ENCODE data around the gene PCBP3. TPM values are rescaled to one million over a fixed set of nuclear protein-coding genes. Genes with fewer than 3 reads are reported as not detected.

The PCBP3 gene
- total RNA-seq, 2 experiments from 2014 or later = 3.4 to 3.8 TPM

- no peaks in the 10 kb centered on the region for H3K27me3 ChIP-seq (ENCODE audit: control insufficient read depth in 1 of 2, insufficient read depth in 2 of 2, low read length in 2 of 2)
- Mint-ChIP-seq H3K9me3 (no peaks in the 10 kb centered on the region), H3K36me3 (ENCODE audit: low read depth) (no peaks in the 10 kb centered on the region), H3K4me1 (ENCODE audit: low read depth) (no peaks in the 10 kb centered on the region), H3K27ac (no peak overlapping the region), H3K27me3 (no peaks in the 10 kb centered on the region), H3K4me3 (no peak overlapping the region)
- H3K36me3 ChIP-seq (ENCODE audit: insufficient read depth, low read length) = no peaks in the 10 kb centered on the region
- H3K4me3 ChIP-seq (ENCODE audit: low read length) = no peak overlapping the region
- no peak for TF ChIP-seq CTCF (IDR thresholded peaks at IDR 0.05)
- H3K4me1 ChIP-seq (ENCODE audit: insufficient read depth, low read length) = no peaks in the 10 kb centered on the region
- intact Hi-C loops (cut with DNase I, micrococcal nuclease) = loop anchor here in 1 of 2 experiments (5.0 kb wide), 1 partner anchor 83 kb away; no protein-coding TSS in a partner anchor
- CTCF ChIA-PET = no interaction called here
- POLR2A ChIA-PET = no interaction called here
- H3K9me3 ChIP-seq (ENCODE audit: control insufficient read depth in 1 of 2, insufficient read depth in 1 of 2, low read length in 2 of 2) = peaks cover 0 to 4% of the 10 kb centered on the region in 2 experiments
- H3K27ac ChIP-seq (ENCODE audit: low read depth in 1 of 2, low read length in 2 of 2) = no peak overlapping the region
- ATAC-seq (ENCODE audit: poor library complexity) (no peak), DNase-seq (no peak)
Measured at GRCh38 chr21:45790427-45790826, 146.9 kb downstream of the PCBP3 start.

DNA sequence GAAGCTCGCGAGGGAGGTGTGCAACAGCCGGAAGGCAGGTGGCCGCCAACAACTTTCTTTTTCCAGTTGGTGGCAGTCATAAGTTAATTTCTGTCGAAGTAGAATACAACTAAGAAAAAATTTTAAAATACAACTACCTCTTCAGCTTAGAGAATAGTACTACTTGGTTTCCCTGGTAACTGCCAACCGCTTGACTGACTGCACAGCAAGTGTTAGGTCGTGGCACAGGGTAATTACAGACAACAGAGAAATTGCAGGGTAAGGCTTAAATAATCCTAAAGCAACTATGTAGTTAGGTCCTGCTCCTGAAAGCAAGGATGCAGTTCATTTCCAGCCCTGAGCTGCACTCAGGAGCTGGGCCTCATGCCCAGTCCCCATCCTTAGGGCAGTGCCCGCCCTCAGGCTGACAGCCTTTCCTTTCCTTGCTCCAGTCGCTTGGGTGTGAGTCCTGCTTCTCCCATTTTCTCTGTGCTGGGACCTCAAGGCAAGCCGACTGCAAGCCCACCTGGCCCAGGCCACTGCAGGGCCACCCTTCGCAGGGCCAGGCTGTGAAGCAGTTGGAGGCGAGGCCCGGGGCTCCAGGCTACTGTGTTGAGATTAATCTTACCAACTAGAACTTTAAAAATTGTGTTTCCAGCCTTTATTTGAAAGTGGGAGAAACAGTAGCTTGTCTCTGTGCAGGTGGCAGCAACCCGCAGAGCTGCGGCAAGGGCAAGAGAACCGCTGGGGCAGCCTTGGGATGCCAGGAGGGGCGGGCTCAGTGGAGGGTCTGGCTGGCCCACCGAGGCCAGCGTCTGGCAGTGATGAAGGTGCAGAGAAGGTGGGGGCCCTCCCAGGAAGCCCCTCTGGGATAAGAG lies 148.3 kb downstream of the PCBP3 start:
- Mint-ChIP-seq H3K4me1 (ENCODE audit: low read depth) (no peaks in the 10 kb centered on the region), H3K4me3 (no peak overlapping the region), H3K9me3 (no peaks in the 10 kb centered on the region), H3K27ac (no peak overlapping the region), H3K36me3 (ENCODE audit: low read depth) (no peaks in the 10 kb centered on the region), H3K27me3 (no peaks in the 10 kb centered on the region)
- intact Hi-C loops (cut with DNase I, micrococcal nuclease) = loop anchor here in 1 of 2 experiments (5.0 kb wide), 1 partner anchor 84 kb away; no protein-coding TSS in a partner anchor
- ChIA-PET POLR2A (no interaction called here), CTCF (no interaction called here)
- H3K27me3 ChIP-seq (ENCODE audit: control insufficient read depth in 1 of 2, insufficient read depth in 2 of 2, low read length in 2 of 2) = no peaks in the 10 kb centered on the region
- H3K4me1 ChIP-seq (ENCODE audit: insufficient read depth, low read length) = no peaks in the 10 kb centered on the region
- ATAC-seq (ENCODE audit: poor library complexity) (no peak), DNase-seq (no peak)
- TF ChIP-seq CTCF (IDR thresholded peaks at IDR 0.05) = no peak
- H3K36me3 ChIP-seq (ENCODE audit: insufficient read depth, low read length) = no peaks in the 10 kb centered on the region
- H3K27ac ChIP-seq (ENCODE audit: low read depth in 1 of 2, low read length in 2 of 2) = no peak overlapping the region
- peaks cover 0 to 4% of the 10 kb centered on the region in 2 experiments for H3K9me3 ChIP-seq (ENCODE audit: control insufficient read depth in 1 of 2, insufficient read depth in 1 of 2, low read length in 2 of 2)
- H3K4me3 ChIP-seq (ENCODE audit: low read length) = no peak overlapping the region

- Mint-ChIP-seq H3K27ac (no peak overlapping the region), H3K4me3 (no peak overlapping the region), H3K4me1 (ENCODE audit: low read depth) (no peaks in the 10 kb centered on the region), H3K27me3 (no peaks in the 10 kb centered on the region), H3K36me3 (ENCODE audit: low read depth) (no peaks in the 10 kb centered on the region), H3K9me3 (no peaks in the 10 kb centered on the region)
- CTCF ChIA-PET = no interaction called here
- DNase-seq = peak in 1 of 14 experiments; percentile 3
- Histone ChIP-seq H3K9me3 (ENCODE audit: control insufficient read depth in 1 of 2, insufficient read depth in 1 of 2, low read length in 2 of 2) (peaks cover 0 to 4% of the 10 kb centered on the region in 2 experiments), H3K27me3 (ENCODE audit: control insufficient read depth in 1 of 2, insufficient read depth in 2 of 2, low read length in 2 of 2) (no peaks in the 10 kb centered on the region), H3K36me3 (ENCODE audit: insufficient read depth, low read length) (no peaks in the 10 kb centered on the region), H3K27ac (ENCODE audit: low read depth in 1 of 2, low read length in 2 of 2) (no peak overlapping the region), H3K4me1 (ENCODE audit: insufficient read depth, low read length) (no peaks in the 10 kb centered on the region), H3K4me3 (ENCODE audit: low read length) (no peak overlapping the region)
- POLR2A ChIA-PET = no interaction called here
- TF ChIP-seq CTCF (IDR thresholded peaks at IDR 0.05) = no peak
- no peak for ATAC-seq (ENCODE audit: poor library complexity)
- intact Hi-C loops (cut with DNase I, micrococcal nuclease) = loop anchor here in 1 of 2 experiments (5.0 kb wide), 1 partner anchor 86 kb away; no protein-coding TSS in a partner anchor
Measured at GRCh38 chr21:45792682-45793383, 149.3 kb downstream of the PCBP3 start.

Measured in CD4-positive, alpha-beta T cell (primary cell).